Chondrocyte (in vitro differentiated cells): Measurements from ENCODE around the gene INPP5K. TPM values are rescaled to one million over a fixed set of nuclear protein-coding genes. Genes with fewer than 3 reads are reported as not detected.

Source experiments
- DNase-seq: peaks from one replicate; pipeline ENCODE4 v3.0.0; 2021; ENCODE audit warnings: mixed read lengths, low spot score
- H3K27ac Mint-ChIP-seq: one replicate; pipeline ENCODE4 v1.8.0; 2021; ENCODE audit warnings: mild to moderate bottlenecking, moderate library complexity, mixed read lengths; ENCODE audit not compliant: unreplicated experiment
- H3K27me3 Mint-ChIP-seq: 2 replicates; pipeline ENCODE4 v1.8.0; 2021; ENCODE audit warnings: low read depth, mixed read lengths
- H3K36me3 Mint-ChIP-seq: 2 replicates; pipeline ENCODE4 v1.8.0; 2021; ENCODE audit warnings: low read depth, mixed read lengths
- H3K4me1 Mint-ChIP-seq: 2 replicates; pipeline ENCODE4 v1.8.0; 2021; ENCODE audit warnings: low read depth, mild to moderate bottlenecking, mixed read lengths
- H3K4me3 Mint-ChIP-seq: one replicate; pipeline ENCODE4 v1.8.0; 2021; ENCODE audit warnings: mild to moderate bottlenecking, moderate library complexity, mixed read lengths; ENCODE audit not compliant: unreplicated experiment
- H3K9me3 Mint-ChIP-seq: 2 replicates; pipeline ENCODE4 v1.8.0; 2021; ENCODE audit warnings: low read depth, mixed read lengths
- CTCF ChIP-seq: fragments of 200-600 bp; sonication (generic); IDR thresholded peaks from 2 replicates; pipeline ENCODE4 v1.5.0; 2021; ENCODE audit warnings: antibody characterized with exemption, mild to moderate bottlenecking, moderate library complexity
- total RNA-seq: library from RNA; stranded (reverse); gene quantifications from 3 replicates; pipeline ENCODE4 v1.2.1, GENCODE V29; 2021

Gene INPP5K
- total RNA-seq, 1 donor from 2014 or later = 34.3 TPM

GRCh38 chr17:1561420-1562175 lies 45.2 kb upstream of the INPP5K start:
- H3K9me3 Mint-ChIP-seq = no peaks in the 10 kb centered on the region
- DNase-seq = no peak
- peak; percentile 70 for TF ChIP-seq CTCF
- H3K36me3 Mint-ChIP-seq = peaks cover 5% of the 10 kb centered on the region
- peak overlapping the region; percentile 90 for H3K27ac Mint-ChIP-seq
- H3K27me3 Mint-ChIP-seq = no peaks in the 10 kb centered on the region
- H3K4me3 Mint-ChIP-seq = peak overlapping the region; percentile 81
- H3K4me1 Mint-ChIP-seq = peaks cover 27% of the 10 kb centered on the region

- peaks cover 25% of the 10 kb centered on the region for H3K4me1 Mint-ChIP-seq
- no peaks in the 10 kb centered on the region for H3K27me3 Mint-ChIP-seq
- peak overlapping the region; percentile 46 for H3K27ac Mint-ChIP-seq
- H3K9me3 Mint-ChIP-seq = no peaks in the 10 kb centered on the region
- DNase-seq = no peak
- no peak for TF ChIP-seq CTCF
- H3K36me3 Mint-ChIP-seq = peaks cover 7% of the 10 kb centered on the region
- H3K4me3 Mint-ChIP-seq = peak overlapping the region; percentile 81
Observed at GRCh38 chr17:1560858-1561355, 44.5 kb upstream of the INPP5K start.

- DNase-seq = no peak
- H3K27me3 Mint-ChIP-seq = no peaks in the 10 kb centered on the region
- H3K27ac Mint-ChIP-seq = peak overlapping the region; percentile 46
- H3K9me3 Mint-ChIP-seq = no peaks in the 10 kb centered on the region
- TF ChIP-seq CTCF = no peak
- no peak overlapping the region for H3K4me3 Mint-ChIP-seq
- peaks cover 25% of the 10 kb centered on the region for H3K4me1 Mint-ChIP-seq
- H3K36me3 Mint-ChIP-seq = peaks cover 7% of the 10 kb centered on the region
Observed at GRCh38 chr17:1560101-1560857, 43.9 kb upstream of the INPP5K start.

GRCh38 chr17:1559047-1560043 lies 42.9 kb upstream of the INPP5K start:
- Mint-ChIP-seq H3K4me1 (peaks cover 25% of the 10 kb centered on the region), H3K27ac (peak overlapping the region; percentile 22), H3K9me3 (no peaks in the 10 kb centered on the region), H3K27me3 (no peaks in the 10 kb centered on the region), H3K4me3 (no peak overlapping the region), H3K36me3 (peaks cover 7% of the 10 kb centered on the region)
- no peak for TF ChIP-seq CTCF
- no peak for DNase-seq
